Measurements from ENCODE around the gene CADPS2.

- TF ChIP-seq HDAC2 (IDR thresholded peaks at IDR 0.05; ENCODE audit: borderline replicate concordance in 1 of 2, low read depth in 2 of 2, low read length in 2 of 2), result no peak
- no peak for TF ChIP-seq ATF3 (IDR thresholded peaks at IDR 0.05; ENCODE audit: insufficient read depth, low read depth, low read length)
- no peak for TF ChIP-seq RAD21 (IDR thresholded peaks at IDR 0.05 in 1 of 2, conservative IDR thresholded peaks at IDR 0.05 in 1 of 2; ENCODE audit: low read depth in 2 of 2, low read length in 2 of 2)
- TF ChIP-seq, protein P1, sequence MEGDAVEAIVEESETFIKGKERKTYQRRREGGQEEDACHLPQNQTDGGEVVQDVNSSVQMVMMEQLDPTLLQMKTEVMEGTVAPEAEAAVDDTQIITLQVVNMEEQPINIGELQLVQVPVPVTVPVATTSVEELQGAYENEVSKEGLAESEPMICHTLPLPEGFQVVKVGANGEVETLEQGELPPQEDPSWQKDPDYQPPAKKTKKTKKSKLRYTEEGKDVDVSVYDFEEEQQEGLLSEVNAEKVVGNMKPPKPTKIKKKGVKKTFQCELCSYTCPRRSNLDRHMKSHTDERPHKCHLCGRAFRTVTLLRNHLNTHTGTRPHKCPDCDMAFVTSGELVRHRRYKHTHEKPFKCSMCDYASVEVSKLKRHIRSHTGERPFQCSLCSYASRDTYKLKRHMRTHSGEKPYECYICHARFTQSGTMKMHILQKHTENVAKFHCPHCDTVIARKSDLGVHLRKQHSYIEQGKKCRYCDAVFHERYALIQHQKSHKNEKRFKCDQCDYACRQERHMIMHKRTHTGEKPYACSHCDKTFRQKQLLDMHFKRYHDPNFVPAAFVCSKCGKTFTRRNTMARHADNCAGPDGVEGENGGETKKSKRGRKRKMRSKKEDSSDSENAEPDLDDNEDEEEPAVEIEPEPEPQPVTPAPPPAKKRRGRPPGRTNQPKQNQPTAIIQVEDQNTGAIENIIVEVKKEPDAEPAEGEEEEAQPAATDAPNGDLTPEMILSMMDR (IDR thresholded peaks at IDR 0.05; ENCODE audit: control extremely low read depth in 1 of 3, insufficient read depth in 1 of 3, low read depth in 1 of 3, low read length in 3 of 3), result no peak
- TF ChIP-seq POLR2A (IDR thresholded peaks at IDR 0.05; ENCODE audit: control extremely low read depth in 1 of 2, low read depth in 2 of 2, low read length in 2 of 2), result no peak
Observed at GRCh38 chr7:122597277-122597676, 289.0 kb downstream of the CADPS2 start.

Data from H1 (cell line).